ENCODE data around the gene WDR41.

Gene WDR41

DNA sequence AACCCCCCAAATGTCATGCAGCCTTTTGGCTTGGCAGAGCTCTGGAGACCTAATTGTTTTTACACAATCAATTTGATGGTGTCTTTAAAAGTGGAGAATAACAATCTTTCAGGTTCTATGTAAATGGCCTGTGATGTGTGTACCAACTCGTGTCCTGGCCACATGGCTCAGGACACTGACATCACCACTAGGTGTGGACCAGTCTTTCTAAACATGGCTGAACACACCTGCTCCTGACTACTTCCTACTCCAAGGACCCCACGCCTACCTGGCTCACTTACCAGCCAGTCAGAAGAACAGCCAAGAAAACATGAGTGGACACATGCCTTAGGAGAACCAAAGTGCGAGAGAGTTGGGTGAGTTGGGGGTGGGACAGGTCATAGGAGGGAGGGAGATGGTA lies 71.2 kb downstream of the WDR41 start:
- TF ChIP-seq, protein P1, sequence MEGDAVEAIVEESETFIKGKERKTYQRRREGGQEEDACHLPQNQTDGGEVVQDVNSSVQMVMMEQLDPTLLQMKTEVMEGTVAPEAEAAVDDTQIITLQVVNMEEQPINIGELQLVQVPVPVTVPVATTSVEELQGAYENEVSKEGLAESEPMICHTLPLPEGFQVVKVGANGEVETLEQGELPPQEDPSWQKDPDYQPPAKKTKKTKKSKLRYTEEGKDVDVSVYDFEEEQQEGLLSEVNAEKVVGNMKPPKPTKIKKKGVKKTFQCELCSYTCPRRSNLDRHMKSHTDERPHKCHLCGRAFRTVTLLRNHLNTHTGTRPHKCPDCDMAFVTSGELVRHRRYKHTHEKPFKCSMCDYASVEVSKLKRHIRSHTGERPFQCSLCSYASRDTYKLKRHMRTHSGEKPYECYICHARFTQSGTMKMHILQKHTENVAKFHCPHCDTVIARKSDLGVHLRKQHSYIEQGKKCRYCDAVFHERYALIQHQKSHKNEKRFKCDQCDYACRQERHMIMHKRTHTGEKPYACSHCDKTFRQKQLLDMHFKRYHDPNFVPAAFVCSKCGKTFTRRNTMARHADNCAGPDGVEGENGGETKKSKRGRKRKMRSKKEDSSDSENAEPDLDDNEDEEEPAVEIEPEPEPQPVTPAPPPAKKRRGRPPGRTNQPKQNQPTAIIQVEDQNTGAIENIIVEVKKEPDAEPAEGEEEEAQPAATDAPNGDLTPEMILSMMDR (conservative IDR thresholded peaks at IDR 0.05; ENCODE audit: low read length) = no peak
- DNase-seq (ENCODE audit: low read depth) = no peak
- H3K4me3 ChIP-seq (ENCODE audit: low read length) = no peak overlapping the region

DNA sequence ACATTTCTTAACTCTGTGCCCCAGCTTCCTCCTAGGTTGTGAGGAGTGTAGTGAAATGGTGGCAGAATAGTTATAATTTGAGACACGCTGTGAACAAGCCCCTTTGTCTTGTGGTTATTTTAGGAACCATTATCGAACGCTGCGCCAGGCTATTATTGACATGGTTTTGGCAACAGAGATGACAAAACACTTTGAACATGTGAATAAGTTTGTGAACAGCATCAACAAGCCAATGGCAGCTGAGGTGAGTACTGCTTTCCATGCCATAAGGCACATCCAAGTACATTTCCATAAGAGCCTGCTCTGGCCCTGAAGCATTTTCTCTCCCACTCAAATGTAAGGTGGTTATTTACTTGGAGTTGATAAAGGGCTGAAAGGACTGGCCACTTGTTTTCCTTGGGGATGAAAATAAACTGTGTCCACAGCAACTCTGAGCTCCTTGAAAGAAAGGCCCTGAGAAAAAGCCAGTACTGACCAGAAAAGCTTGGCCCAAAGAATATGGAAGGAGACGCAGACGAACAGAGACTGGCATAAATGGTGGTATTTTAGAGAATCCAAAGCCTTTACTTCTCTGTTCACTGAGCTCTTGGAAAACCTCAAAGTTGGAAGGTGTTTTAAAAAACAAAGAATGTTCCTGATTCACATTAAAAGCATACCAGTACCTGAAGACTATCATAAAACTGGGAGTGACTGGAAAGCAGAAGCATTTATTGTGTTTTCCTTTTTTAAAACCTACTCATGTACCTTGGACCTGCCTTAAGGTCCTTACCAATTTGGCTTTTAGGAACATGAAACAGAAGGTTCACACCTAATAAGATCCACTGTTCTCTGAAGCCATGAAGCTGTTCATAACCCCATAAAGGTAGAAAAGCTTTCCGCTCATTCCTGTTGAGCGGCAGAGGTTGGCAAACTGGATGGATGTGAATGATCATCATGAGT lies 72.2 kb downstream of the WDR41 start:
- TF ChIP-seq, protein P1 (conservative IDR thresholded peaks at IDR 0.05; ENCODE audit: low read length) = no peak
- H3K4me3 ChIP-seq (ENCODE audit: low read length) = no peak overlapping the region
- no peak for DNase-seq (ENCODE audit: low read depth)

DNA sequence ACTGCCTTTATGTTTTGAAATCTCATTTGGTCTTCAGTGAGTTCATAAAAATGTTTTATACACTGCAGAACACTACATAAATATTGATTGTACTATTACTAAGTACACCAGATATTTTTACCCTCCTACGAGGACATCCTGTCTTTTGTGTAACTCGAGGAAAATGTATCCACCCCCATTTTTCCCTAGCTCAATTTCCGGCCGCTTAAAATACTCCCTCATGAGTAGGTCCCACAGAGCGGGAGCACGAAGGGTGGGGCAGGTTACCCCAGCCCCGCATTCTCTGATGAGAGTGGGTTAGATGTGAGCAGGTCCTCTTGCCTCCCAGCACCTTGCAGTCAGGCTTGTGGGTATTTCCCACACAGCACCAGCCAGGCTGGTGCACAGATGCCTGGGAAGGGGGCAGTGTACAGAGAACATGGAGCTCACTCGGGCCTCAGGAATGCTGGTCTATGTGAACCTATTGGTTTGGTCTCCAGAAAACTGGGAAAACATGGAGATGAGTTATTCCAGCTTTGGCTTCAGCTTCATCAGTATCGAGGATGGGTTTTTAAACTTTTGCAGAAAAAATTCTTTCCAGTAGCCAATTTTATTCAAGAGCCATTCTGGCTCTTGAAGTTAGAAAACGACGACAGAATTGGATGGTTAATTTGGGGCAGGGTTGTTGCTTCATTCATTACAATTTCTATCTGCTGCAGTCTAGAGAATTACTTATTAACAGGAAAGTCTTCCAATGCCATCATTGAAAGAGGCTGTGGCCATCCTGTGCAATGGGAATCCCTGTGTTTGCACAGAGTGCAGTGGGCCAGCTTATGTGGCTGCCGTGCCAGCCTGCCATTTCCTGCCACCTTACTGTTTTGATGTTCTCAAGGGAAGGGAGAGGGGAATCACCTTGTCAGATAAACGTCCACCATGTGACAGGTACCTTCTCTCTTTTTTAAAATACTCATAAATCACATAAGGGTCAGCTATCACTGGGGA lies 73.2 kb downstream of the WDR41 start:
- DNase-seq (ENCODE audit: low read depth) = no peak
- H3K4me3 ChIP-seq (ENCODE audit: low read length) = no peak overlapping the region
- TF ChIP-seq, protein P1 (conservative IDR thresholded peaks at IDR 0.05; ENCODE audit: low read length) = no peak

DNA sequence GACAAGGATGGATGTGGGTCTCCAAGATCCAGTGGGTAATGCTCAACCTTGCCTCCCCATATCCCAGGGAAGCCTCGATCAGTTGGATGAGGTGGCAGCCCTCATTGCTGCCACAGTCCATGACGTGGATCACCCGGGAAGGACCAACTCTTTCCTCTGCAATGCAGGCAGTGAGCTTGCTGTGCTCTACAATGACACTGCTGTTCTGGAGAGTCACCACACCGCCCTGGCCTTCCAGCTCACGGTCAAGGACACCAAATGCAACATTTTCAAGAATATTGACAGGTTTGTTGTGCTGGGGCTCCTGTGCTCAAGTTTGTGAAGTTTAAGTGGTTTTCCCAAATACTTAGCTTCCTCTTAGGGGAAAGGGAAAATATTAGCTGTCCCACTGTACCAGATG lies 74.0 kb downstream of the WDR41 start:
- no peak overlapping the region for H3K4me3 ChIP-seq (ENCODE audit: low read length)
- TF ChIP-seq, protein P1 (conservative IDR thresholded peaks at IDR 0.05; ENCODE audit: low read length) = no peak

DNA sequence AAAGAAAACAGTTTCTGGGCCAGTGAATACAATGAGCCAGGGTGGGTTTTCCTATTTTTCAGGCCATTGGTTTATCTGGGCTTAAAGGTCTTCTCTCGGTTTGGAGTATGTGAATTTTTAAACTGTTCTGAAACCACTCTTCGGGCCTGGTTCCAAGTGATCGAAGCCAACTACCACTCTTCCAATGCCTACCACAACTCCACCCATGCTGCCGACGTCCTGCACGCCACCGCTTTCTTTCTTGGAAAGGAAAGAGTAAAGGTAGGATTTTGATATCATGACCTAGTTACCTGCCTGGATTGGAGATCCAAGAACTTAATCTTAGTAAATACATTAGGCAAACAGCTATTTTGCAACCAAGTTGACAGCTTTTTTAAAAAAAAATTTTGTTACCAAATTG lies 79.1 kb downstream of the WDR41 start:
- TF ChIP-seq, protein P1 (conservative IDR thresholded peaks at IDR 0.05; ENCODE audit: low read length) = no peak
- H3K4me3 ChIP-seq (ENCODE audit: low read length) = no peak overlapping the region
- no peak for DNase-seq (ENCODE audit: low read depth)

More for the DNA sequence above, 74.0 kb downstream of the WDR41 start:
- DNase-seq (ENCODE audit: low read depth) = no peak

DNA sequence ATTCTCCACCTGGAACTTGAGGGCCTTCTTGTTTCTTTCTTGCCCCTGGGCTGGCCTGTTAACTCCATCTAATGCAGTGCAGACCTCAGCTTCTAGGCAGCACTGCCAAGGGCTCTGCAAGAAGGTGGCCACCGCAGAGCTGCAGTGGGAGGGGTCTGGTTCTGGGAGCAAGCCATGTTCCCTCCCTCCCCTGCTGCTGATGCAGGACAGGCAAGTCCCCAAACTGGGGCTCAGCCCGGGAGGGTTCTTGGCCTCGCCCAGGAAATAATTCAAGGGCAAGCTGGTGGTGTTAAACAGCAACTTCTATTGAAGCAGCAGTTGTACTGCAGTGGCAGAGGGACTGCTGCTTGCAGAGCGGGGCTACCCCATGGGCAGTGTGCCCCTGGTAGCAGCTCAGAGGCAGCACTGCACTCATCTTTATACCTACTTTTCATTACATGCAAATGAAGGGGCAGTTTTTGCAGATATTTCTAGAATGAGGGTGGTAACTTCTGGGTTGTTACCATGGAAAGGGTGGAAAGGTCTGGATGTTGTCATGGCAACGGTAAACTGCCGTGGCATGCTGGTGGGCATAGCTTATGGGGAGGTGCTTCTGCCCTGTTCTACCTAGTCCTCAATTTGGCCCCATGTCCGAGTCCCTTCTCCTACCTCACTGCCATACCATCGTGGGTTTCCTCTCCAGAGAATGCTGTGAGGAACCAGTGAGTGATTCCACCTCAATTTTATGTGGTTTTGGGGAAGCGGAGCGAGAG lies 82.1 kb downstream of the WDR41 start:
- TF ChIP-seq, protein P1 (conservative IDR thresholded peaks at IDR 0.05; ENCODE audit: low read length) = no peak
- no peak overlapping the region for H3K4me3 ChIP-seq (ENCODE audit: low read length)
- DNase-seq (ENCODE audit: low read depth) = no peak

Measured in AG10803 (cell line).